ENCODE results near the gene COL27A1. TPM values are rescaled to one million over a fixed set of nuclear protein-coding genes. Genes with fewer than 3 reads are reported as not detected.

The COL27A1 gene
- polyA plus RNA-seq, 1 donor (not counting 4 experiments of a cell fraction or from before 2014, with no cell fraction given): 14.0 TPM

- Histone ChIP-seq H3K36me3 (ENCODE audit: control insufficient read depth in 2 of 2, extremely low read depth in 1 of 2, insufficient read depth in 2 of 2, low read length in 2 of 2) (peaks cover 24 to 37% of the 10 kb centered on the region in 2 experiments), H3K4me2 (ENCODE audit: control insufficient read depth, extremely low read depth, insufficient read depth, low read depth, low read length) (no peak overlapping the region), H3K4me3 (ENCODE audit: control insufficient read depth in 2 of 3, extremely low read depth in 1 of 3, insufficient read depth in 2 of 3, low read depth in 1 of 3, low read length in 3 of 3) (no peak overlapping the region), H4K20me1 (ENCODE audit: control insufficient read depth, extremely low read depth, insufficient read depth, low read length) (no peaks in the 10 kb centered on the region), H3K4me1 (ENCODE audit: control insufficient read depth, extremely low read depth, insufficient read depth, low read length) (no peaks in the 10 kb centered on the region), H3K9me3 (ENCODE audit: control insufficient read depth, low read depth, low read length) (no peaks in the 10 kb centered on the region), H3K9ac (ENCODE audit: control insufficient read depth, extremely low read depth, insufficient read depth, low read length) (no peak overlapping the region), H3K9me1 (ENCODE audit: control insufficient read depth, extremely low read depth, insufficient read depth, low read length) (no peaks in the 10 kb centered on the region), H3K79me2 (ENCODE audit: control insufficient read depth, insufficient read depth, low read length) (no peaks in the 10 kb centered on the region), H3K27ac (ENCODE audit: control insufficient read depth, insufficient read depth, low read length) (no peak overlapping the region), H3K27me3 (ENCODE audit: control insufficient read depth, extremely low read depth, insufficient read depth, low read length) (no peaks in the 10 kb centered on the region), H2AFZ (ENCODE audit: control insufficient read depth, low read length) (no peak overlapping the region)
- FAIRE-seq (no peak), DNase-seq (ENCODE audit: low read depth, low spot score) (no peak)
- TF ChIP-seq EZH2 (IDR thresholded peaks at IDR 0.05; ENCODE audit: low read length) (no peak), CTCF (optimal IDR thresholded peaks at IDR 0.05 in 1 of 3, IDR thresholded peaks at IDR 0.05 in 1 of 3, conservative IDR thresholded peaks at IDR 0.05 in 1 of 3; ENCODE audit: extremely low read depth in 1 of 3, insufficient read depth in 2 of 3, low read length in 3 of 3) (no peak)
- dilution Hi-C loops (cut with MboI; ENCODE audit: extremely low pct_ligation_motif_present, low sequenced_read_pairs): no loop called here
These were observed 146.6 kb downstream of the COL27A1 start for GRCh38 chr9:114301798-114302565.

- dilution Hi-C loops (cut with MboI; ENCODE audit: extremely low pct_ligation_motif_present, low sequenced_read_pairs): no loop called here
- DNase-seq (ENCODE audit: low read depth, low spot score) (no peak), FAIRE-seq (no peak)
- no peak overlapping the region for H3K4me2 ChIP-seq (ENCODE audit: control insufficient read depth, extremely low read depth, insufficient read depth, low read depth, low read length)
- H4K20me1 ChIP-seq (ENCODE audit: control insufficient read depth, extremely low read depth, insufficient read depth, low read length): no peaks in the 10 kb centered on the region
- TF ChIP-seq CTCF (optimal IDR thresholded peaks at IDR 0.05 in 1 of 3, IDR thresholded peaks at IDR 0.05 in 1 of 3, conservative IDR thresholded peaks at IDR 0.05 in 1 of 3; ENCODE audit: extremely low read depth in 1 of 3, insufficient read depth in 2 of 3, low read length in 3 of 3) (no peak), EZH2 (IDR thresholded peaks at IDR 0.05; ENCODE audit: low read length) (no peak)
- H3K27me3 ChIP-seq (ENCODE audit: control insufficient read depth, extremely low read depth, insufficient read depth, low read length): no peaks in the 10 kb centered on the region
- no peak overlapping the region for H3K4me3 ChIP-seq (ENCODE audit: control insufficient read depth in 2 of 3, extremely low read depth in 1 of 3, insufficient read depth in 2 of 3, low read depth in 1 of 3, low read length in 3 of 3)
- no peaks in the 10 kb centered on the region for H3K4me1 ChIP-seq (ENCODE audit: control insufficient read depth, extremely low read depth, insufficient read depth, low read length)
- H3K9me1 ChIP-seq (ENCODE audit: control insufficient read depth, extremely low read depth, insufficient read depth, low read length): no peaks in the 10 kb centered on the region
- H3K9ac ChIP-seq (ENCODE audit: control insufficient read depth, extremely low read depth, insufficient read depth, low read length): no peak overlapping the region
- no peaks in the 10 kb centered on the region for H3K79me2 ChIP-seq (ENCODE audit: control insufficient read depth, insufficient read depth, low read length)
- H3K9me3 ChIP-seq (ENCODE audit: control insufficient read depth, low read depth, low read length): no peaks in the 10 kb centered on the region
- no peak overlapping the region for H2AFZ ChIP-seq (ENCODE audit: control insufficient read depth, low read length)
- H3K36me3 ChIP-seq (ENCODE audit: control insufficient read depth in 2 of 2, extremely low read depth in 1 of 2, insufficient read depth in 2 of 2, low read length in 2 of 2): peaks cover 25 to 41% of the 10 kb centered on the region in 2 experiments
- H3K27ac ChIP-seq (ENCODE audit: control insufficient read depth, insufficient read depth, low read length): no peak overlapping the region
These were observed 147.4 kb downstream of the COL27A1 start for GRCh38 chr9:114302727-114303126.

Measured in keratinocyte (primary cell).